Limb (tissue), 2 donors: Measurements from ENCODE around the gene ENO4.

Experiments
- DNase-seq, 2 donors: peaks; one replicate each; pipeline ENCODE4 v3.0.0-alpha.2; 2016; ENCODE audit errors: extremely low spot score in 2 of 2

Gene ENO4

DNA sequence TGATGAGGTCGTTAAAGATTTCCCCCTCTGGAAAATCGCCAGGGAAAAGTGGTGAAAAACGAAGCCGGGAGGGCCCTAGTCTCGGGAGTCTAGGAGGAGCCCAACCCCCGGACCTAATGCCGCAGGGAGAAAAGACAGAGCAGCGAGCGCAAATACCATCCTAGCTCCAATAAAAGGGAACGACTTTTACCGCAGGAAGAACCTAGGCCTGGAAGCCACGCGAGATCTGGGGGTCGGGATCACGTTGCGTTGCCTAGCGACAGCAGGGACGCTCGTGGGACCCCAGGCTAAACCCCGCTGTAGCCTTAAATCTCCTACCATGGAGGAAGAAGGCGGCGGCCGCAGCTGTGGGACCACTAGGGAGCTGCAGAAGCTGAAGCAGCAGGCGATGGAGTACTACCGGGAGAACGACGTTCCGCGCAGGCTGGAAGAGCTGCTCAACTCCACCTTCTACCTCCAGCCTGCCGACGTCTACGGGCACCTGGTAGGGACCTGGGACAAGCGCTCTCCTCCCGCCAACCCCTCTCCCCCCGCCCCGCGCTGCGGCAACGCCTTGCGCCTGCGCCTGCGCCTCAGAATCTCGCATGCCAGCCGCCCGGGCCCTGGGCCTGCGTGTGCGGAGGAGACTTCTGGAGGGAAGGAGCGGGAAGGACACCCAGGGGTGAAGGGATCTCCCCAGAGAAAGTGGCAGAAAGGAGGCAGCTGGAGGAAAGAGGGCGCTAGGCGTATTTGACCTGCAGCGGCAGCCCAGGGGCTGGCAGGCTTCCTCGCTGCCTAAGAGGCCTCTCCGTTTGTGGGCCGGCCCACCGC lies at the start of gene ENO4:
TSS of gene ENO4 (plus strand) at position 252 of the 810 bp plus-strand sequence. CDS start at position 320, 68 bp downstream.
- peak; percentile 90 to 95 for DNase-seq

- no peak for DNase-seq
These were observed 48.9 kb upstream of the ENO4 start for GRCh38 chr10:116800286-116800929.

DNA sequence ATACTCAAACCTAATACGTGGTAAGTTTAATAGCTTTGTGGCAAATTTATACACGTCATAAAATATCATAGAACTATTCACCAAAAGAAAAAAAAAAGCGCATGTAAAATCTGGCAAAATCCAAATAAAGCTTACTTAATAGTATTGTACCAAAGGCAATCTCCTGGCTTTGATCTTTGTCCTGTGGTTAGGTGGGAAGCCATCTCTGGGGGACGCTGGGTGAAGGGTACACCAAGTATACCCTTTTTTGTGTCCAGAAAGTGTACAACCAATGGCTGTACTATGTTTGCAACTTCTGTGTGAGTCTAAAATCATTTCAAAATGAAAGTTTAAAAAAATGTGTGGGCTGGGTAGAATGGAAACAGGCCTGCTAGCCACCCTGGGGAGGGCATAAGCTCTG lies 47.6 kb upstream of the ENO4 start:
- DNase-seq: no peak

GRCh38 chr10:116802474-116802873 lies 46.8 kb upstream of the ENO4 start:
- DNase-seq: no peak

DNA sequence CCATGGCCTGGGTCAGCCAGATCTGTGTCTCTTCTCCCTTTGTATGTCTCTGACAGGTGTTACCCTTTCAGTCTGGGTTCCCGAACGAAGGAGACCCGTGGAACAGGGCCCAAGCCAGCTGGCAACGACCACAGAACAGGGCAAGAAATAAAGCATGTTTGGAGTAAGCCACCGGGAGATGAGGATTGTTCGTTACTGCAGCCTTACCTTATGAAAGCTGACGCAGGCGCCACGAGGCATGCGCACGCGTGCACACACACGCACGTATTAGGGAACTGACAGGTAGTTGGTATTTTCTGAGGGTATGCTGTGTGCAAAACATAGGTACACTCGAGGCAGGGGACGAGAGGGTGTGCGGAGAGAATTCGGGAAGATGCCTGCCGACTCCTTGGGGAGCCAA lies 46.4 kb upstream of the ENO4 start:
- DNase-seq: no peak

DNA sequence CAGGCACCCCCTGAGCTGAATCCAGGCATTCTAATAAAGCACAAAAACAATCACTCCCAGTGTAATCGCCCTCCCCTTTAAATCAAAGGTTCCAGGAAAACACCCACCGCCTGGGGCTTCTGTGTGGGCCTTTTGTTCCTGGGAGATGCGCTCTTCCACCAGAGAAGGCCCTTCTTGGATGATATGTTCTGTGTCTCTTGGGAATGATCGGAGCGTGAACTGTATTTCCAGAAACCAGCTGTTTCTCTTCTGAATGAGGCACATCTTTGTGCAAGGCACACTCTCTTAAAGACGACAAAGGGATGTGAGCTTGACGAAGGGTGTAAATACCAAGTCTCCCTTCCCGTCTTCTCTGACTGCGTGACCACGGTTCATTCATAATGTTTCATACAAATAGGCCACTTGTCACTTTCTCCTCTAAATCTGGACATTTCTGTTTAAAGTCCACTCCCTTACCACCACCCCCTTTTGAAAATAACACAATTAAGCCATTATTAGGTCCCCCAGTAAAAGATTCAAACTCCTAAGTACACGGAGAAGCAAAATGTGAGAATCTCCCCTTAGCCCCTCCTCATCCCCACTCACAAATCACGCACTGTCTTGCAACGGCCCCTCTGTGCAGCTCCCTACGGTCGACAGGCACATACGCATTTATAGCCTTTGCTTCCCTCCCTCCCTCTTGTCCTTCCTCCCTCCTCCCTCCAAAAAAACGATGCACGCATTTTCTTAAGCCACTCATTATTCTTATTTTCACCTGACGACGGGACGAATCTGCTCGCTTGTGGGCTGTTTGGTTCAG lies 45.6 kb upstream of the ENO4 start:
- no peak for DNase-seq

DNA sequence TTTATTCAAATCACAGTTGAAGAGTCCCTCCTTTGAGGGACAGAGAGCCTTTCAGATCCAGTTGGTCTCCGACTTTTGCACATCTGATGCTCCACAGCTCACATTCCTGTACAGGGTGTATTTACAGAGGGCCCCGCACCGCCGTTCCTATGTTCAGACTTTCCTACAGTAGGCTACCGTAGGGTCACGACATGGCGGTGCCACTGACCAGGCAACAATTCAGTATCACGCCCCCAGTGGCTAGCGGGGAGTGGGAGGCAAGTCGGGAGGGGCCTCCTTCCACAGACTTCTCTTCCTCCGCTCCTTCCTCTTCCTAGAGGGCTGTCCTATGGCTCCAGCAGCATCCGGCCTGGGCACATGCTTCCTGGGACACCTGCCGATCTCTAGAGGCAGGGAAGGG lies 40.6 kb upstream of the ENO4 start:
- no peak for DNase-seq

DNA sequence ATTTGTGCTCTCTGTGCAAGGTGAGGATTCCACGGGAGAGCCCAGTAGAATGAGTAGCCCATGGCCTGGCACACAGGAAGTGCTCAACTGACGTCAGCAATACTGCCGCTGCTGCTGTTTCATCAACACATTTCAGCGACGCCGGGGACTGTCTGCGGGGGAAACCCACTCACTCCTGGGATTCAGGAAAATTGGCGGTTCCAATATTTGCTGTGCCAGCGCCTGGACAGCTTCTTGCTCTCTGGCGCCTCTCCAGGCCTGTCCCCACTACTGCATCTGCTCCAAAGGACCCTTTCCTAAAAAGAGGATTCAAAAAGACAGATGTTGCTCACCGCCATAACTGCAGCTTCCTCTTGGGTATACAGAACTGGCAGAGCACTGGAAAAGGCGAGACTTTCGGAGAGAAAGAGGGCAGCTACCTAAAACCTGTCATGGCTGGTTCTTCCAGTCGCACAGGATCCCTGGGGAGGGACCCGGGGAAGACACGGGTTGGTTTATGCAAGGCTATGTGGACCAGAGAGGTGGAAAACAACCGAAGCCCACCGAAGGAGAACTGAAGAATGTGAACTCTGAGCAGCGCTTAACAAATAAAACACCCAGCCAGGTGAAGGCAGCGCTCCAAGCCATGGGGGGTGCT lies 39.7 kb upstream of the ENO4 start:
- no peak for DNase-seq

DNA sequence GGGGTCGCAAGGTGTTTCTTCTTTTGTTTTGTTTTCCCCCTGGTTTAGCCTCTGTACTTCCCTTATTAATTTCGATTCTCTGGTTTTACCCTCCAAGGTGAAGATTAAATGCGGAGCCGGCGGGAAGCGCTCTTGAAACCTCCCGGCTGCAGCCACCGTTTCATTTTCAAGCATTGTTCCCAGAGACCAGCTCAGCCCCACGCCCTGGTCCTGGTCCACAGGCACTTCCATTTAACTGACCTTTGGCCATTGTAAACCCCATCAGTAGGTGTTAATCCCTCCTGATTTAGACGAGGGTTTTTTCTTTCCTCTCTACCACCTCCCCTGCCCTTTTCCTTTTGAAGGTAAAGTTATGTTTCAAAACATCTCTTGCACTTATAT lies 39.2 kb upstream of the ENO4 start:
- no peak for DNase-seq

GRCh38 chr10:116810895-116811294 lies 38.4 kb upstream of the ENO4 start:
- no peak for DNase-seq

- no peak for DNase-seq
These were observed 37.6 kb upstream of the ENO4 start for GRCh38 chr10:116811691-116812090.

GRCh38 chr10:116815641-116816415 lies 33.5 kb upstream of the ENO4 start:
- DNase-seq: no peak

GRCh38 chr10:116817178-116817577 lies 32.1 kb upstream of the ENO4 start:
- DNase-seq: no peak

DNA sequence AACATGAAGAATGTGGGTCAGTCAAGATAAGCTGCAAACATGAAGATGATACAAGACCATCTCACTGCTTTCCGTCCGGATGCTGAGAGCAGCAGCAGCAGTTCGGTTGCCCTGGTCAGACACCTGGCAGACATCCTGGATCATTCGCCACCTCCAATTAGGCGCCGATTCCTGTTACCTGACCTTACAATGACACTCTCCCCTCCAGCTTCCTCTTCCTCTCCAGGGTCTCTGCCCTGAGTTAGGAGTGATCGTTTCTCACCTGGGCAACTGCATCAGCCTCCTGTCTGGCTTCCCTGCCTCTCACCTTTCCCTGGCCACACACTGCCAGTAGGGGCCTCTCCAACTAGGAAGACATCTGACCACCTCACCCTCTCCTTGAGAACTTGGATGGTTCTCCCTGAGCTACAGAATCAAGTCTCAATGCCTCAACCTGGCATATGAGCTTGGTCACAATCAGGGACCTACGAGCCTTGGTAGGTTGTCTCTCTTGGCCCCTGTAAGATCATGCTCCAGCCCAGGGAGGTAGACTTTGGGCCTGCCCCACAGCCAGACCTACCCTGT lies 31.4 kb upstream of the ENO4 start:
- DNase-seq: no peak

- DNase-seq: no peak
These were observed 29.2 kb upstream of the ENO4 start for GRCh38 chr10:116819999-116820677.

- no peak for DNase-seq
These were observed 23.4 kb upstream of the ENO4 start for GRCh38 chr10:116825901-116826300.

- no peak for DNase-seq
These were observed 22.5 kb upstream of the ENO4 start for GRCh38 chr10:116826803-116827202.

- no peak for DNase-seq
These were observed 22.1 kb upstream of the ENO4 start for GRCh38 chr10:116827214-116827671.

DNA sequence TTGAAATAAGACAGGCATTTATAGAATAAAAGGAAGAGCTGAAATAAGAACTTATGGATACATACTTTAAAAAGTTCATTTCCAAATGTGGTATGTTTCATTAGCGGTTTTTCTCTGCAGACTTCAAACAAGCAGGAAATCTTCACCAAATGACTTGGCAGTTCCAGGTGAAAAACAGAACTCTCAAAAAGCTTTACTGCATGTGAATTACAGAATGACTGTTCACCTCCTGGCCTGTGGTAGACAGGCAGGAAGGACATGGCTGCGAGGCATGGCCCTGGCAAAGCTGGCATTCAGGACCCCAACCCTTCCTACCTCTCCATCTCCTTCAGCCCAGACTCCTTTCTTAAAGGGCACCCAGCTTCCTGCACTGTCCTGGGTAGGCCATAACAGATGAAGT lies 21.2 kb upstream of the ENO4 start:
- DNase-seq: no peak

- DNase-seq: no peak
These were observed 19.6 kb upstream of the ENO4 start for GRCh38 chr10:116829711-116830110.
